PC-3 (cell line): ENCODE measurements around the gene ZNF600. TPM values are rescaled to one million over a fixed set of nuclear protein-coding genes. Genes with fewer than 3 reads are reported as not detected.
"Not testable (repeated sequence)": the region's sequence is repeated elsewhere in the genome, so short reads cannot be mapped to it uniquely, and the experiment has no call there.

Experiments
- ATAC-seq: fragments of 200-7000 bp; cut with Tn5 transposase; 2 replicates; pipeline ENCODE4 v1.9.1; 2020; ENCODE audit warnings: mild to moderate bottlenecking, moderate library complexity
- BruUV-seq: library from RNA; stranded (reverse); fragments of 400-500 nt; replicated peaks from 2 replicates; lab custom pipeline; 2021; lab: Mats Ljungman, UMichigan
- CTCF ChIA-PET: fragments of 300-600 bp; sonication (Branson Sonifier 250); formaldehyde crosslinking; loops from one replicate; lab custom pipeline; 2022; ENCODE audit warnings: antibody characterized with exemption; lab: Charles Lee
- POLR2A ChIA-PET: fragments of 300-600 bp; sonication (Branson Sonifier 250); formaldehyde crosslinking; loops from one replicate; lab custom pipeline; 2022; ENCODE audit warnings: antibody characterized with exemption; ENCODE audit not compliant: unreplicated experiment; lab: Charles Lee
- DNase-seq: peaks from one replicate; pipeline ENCODE4 v3.0.0-alpha.2; 2015
- H2AFZ ChIP-seq: fragments of 300-600 bp; sonication (generic); 2 replicates; pipeline ENCODE4 v1.6.0; 2016; ENCODE audit warnings: antibody characterized with exemption, low read length
- H3F3A ChIP-seq: fragments of 300-600 bp; sonication (generic); one replicate; pipeline ENCODE4 v1.6.0; 2017; ENCODE audit warnings: antibody characterized with exemption, low read length, control low read depth, mild to moderate bottlenecking; ENCODE audit not compliant: unreplicated experiment
- H3K27ac ChIP-seq: fragments of 300-600 bp; sonication (generic); 2 replicates; pipeline ENCODE4 v1.5.1; 2016; ENCODE audit warnings: mild to moderate bottlenecking, low read length
- H3K27me3 ChIP-seq: fragments of 300-600 bp; sonication (generic); 2 replicates; pipeline ENCODE4 v1.6.1; 2016; ENCODE audit warnings: low read length, mixed read lengths
- H3K36me3 ChIP-seq: fragments of 300-600 bp; sonication (generic); 2 replicates; pipeline ENCODE4 v1.6.1; 2016; ENCODE audit warnings: low read depth, mixed run types, low read length, mixed read lengths
- H3K4me1 ChIP-seq: fragments of 300-600 bp; sonication (generic); 2 replicates; pipeline ENCODE4 v1.5.1; 2016; ENCODE audit warnings: low read length; ENCODE audit not compliant: insufficient read depth
- H3K4me2 ChIP-seq: fragments of 300-600 bp; sonication (generic); 2 replicates; pipeline ENCODE4 v1.6.0; 2016; ENCODE audit warnings: low read length
- H3K4me3 ChIP-seq: fragments of 300-600 bp; sonication (generic); 2 replicates; pipeline ENCODE4 v1.5.1; 2016; ENCODE audit warnings: mild to moderate bottlenecking, low read length, mixed read lengths
- H3K79me2 ChIP-seq: fragments of 300-600 bp; sonication (generic); 2 replicates; pipeline ENCODE4 v1.6.1; 2017; ENCODE audit warnings: low read length, mixed read lengths
- H3K9ac ChIP-seq: fragments of 300-600 bp; sonication (generic); 2 replicates; pipeline ENCODE4 v1.6.0; 2016; ENCODE audit warnings: mild to moderate bottlenecking, low read length
- H3K9me2 ChIP-seq: fragments of 300-600 bp; sonication (generic); replicated peaks from 2 replicates; pipeline ENCODE4 v1.6.1; 2016; ENCODE audit warnings: mixed run types, low read length, mixed read lengths
- H3K9me3 ChIP-seq: fragments of 300-600 bp; sonication (generic); 2 replicates; pipeline ENCODE4 v1.6.1; 2016; ENCODE audit warnings: low read length, mixed read lengths
- H4K20me1 ChIP-seq: fragments of 300-600 bp; sonication (generic); 2 replicates; pipeline ENCODE4 v1.6.1; 2016; ENCODE audit warnings: low read length, mixed read lengths
- EZH2 ChIP-seq: fragments of 300-600 bp; sonication (generic); IDR thresholded peaks from one replicate; pipeline ENCODE4 v1.6.1; 2017; ENCODE audit warnings: antibody characterized with exemption, mild to moderate bottlenecking, low read length; ENCODE audit not compliant: unreplicated experiment
- EZH2phosphoT487 ChIP-seq: fragments of 300-600 bp; sonication (generic); IDR thresholded peaks from 2 replicates; pipeline ENCODE4 v1.6.1; 2018; ENCODE audit warnings: mild to moderate bottlenecking, antibody characterized with exemption, low read length, borderline replicate concordance
- intact Hi-C: fragments of 100-400 bp; cut with micrococcal nuclease; formaldehyde crosslinking; loops from 2 replicates; pipeline ENCODE4 v1.9.0; 2023
- total RNA-seq: library from RNA; depleted of rRNA; stranded (reverse); fragments of >200 nt; gene quantifications from 2 replicates; pipeline ENCODE4 v1.2.3, GENCODE V29; 2014
- TF ChIP-seq, protein P1 (sequence below): fragments of 300-600 bp; sonication (generic); conservative IDR thresholded peaks from 2 replicates; pipeline ENCODE4 v1.5.1; 2017; ENCODE audit warnings: antibody characterized with exemption, low read depth, mild to moderate bottlenecking, low read length

The ZNF600 gene
- total RNA-seq, 1 experiment from 2014 or later = 5.4 TPM

DNA sequence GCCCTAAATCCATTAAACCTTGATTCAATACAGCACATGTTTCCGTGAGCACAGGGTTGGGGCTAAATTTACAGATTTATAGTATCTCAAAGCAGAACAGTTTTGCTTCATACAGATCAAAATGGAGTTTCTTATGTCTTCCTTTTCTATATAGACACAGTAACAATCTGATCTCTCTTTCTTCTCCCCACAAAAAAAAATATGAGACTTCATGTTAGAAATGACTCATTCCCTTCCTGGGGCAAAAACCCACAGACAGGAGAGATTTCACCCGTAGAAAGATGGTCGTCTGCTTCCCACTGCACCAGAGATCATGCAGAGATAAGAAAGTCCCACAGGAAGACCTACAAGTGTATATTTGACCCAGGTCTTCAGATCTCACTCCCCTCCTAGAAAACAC, 44.1 kb downstream of the ZNF600 start:
- Histone ChIP-seq H3K27me3 (no peaks in the 10 kb centered on the region), H3K9me3 (peaks cover 11% of the 10 kb centered on the region; the same call in 1 of the 2 replicates), H3K9me2 (no peaks in the 10 kb centered on the region), H3K36me3 (no peaks in the 10 kb centered on the region), H2AFZ (no peak overlapping the region), H3K27ac (no peak overlapping the region), H4K20me1 (no peaks in the 10 kb centered on the region), H3K9ac (no peak overlapping the region), H3K79me2 (no peaks in the 10 kb centered on the region), H3K4me3 (no peak overlapping the region), H3K4me2 (no peak overlapping the region), H3F3A (no peaks in the 10 kb centered on the region), H3K4me1 (no peaks in the 10 kb centered on the region)
- TF ChIP-seq, protein P1, sequence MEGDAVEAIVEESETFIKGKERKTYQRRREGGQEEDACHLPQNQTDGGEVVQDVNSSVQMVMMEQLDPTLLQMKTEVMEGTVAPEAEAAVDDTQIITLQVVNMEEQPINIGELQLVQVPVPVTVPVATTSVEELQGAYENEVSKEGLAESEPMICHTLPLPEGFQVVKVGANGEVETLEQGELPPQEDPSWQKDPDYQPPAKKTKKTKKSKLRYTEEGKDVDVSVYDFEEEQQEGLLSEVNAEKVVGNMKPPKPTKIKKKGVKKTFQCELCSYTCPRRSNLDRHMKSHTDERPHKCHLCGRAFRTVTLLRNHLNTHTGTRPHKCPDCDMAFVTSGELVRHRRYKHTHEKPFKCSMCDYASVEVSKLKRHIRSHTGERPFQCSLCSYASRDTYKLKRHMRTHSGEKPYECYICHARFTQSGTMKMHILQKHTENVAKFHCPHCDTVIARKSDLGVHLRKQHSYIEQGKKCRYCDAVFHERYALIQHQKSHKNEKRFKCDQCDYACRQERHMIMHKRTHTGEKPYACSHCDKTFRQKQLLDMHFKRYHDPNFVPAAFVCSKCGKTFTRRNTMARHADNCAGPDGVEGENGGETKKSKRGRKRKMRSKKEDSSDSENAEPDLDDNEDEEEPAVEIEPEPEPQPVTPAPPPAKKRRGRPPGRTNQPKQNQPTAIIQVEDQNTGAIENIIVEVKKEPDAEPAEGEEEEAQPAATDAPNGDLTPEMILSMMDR = no peak
- TF ChIP-seq EZH2phosphoT487 = no peak
- no peak for TF ChIP-seq EZH2
- ATAC-seq (no peak), DNase-seq (no peak)
- intact Hi-C loops = no loop called here
- ChIA-PET CTCF (no interaction called here), POLR2A (no interaction called here)
- BruUV-seq = no TSS peak

DNA sequence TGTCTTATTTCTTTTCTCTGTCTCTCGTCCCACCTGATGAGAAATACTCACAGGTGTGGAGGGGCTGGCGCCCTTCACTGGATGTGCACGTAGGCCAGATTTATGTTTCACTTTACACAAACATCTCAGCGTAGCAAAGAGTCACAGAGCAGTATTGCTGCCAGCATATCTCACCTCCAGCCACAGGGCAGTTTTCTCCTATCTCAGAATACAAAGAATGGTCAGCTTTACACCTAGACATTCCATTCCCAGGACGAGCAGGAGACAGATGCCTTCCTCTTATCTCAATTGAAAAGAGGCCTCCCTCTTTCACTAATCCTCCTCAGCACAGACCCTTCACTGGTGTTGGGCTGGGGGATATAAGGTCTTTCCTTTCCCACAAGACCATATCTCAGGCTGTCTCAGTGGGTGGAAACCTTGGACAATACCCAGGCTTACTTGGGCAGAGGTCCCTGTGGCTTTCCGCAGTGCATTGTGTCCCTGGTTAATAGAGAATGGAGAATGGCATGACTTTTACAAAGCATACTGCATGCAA, 44.6 kb downstream of the ZNF600 start:
- ChIA-PET POLR2A (no interaction called here), CTCF (no interaction called here)
- no TSS peak for BruUV-seq
- Histone ChIP-seq H3K27me3 (no peaks in the 10 kb centered on the region), H3K27ac (no peak overlapping the region), H3K79me2 (no peaks in the 10 kb centered on the region), H2AFZ (no peak overlapping the region), H4K20me1 (no peaks in the 10 kb centered on the region), H3K9me2 (no peaks in the 10 kb centered on the region), H3K9me3 (peaks cover 11% of the 10 kb centered on the region; the same call in 1 of the 2 replicates), H3K4me2 (no peak overlapping the region), H3F3A (no peaks in the 10 kb centered on the region), H3K4me3 (no peak overlapping the region), H3K36me3 (no peaks in the 10 kb centered on the region), H3K9ac (no peak overlapping the region), H3K4me1 (no peaks in the 10 kb centered on the region)
- ATAC-seq (no peak), DNase-seq (no peak)
- TF ChIP-seq, protein P1 = no peak
- TF ChIP-seq EZH2 = no peak
- TF ChIP-seq EZH2phosphoT487 = no peak
- intact Hi-C loops = no loop called here

DNA sequence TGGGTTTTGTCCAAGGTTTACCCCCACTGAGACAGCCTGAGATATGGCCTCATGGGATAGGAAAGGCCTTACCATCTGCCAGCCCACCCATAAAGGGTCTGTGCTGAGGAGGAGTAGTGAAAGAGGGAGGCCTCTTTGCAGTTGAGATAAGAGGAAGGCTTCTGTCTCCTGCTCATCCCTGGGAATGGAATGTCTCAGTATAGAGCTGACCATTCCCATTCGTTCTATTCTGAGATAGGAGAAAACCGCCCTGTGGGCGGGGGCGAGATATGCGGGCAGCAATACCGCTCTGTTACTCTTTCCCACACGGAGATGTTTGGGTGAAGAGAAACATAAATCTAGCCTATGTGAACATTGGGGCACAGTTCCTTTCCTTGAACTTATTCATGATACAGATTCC, 45.2 kb downstream of the ZNF600 start:
- intact Hi-C loops, POLR2A ChIA-PET: not testable (repeated sequence)

More for the DNA sequence above, 45.2 kb downstream of the ZNF600 start:
- H4K20me1 ChIP-seq, H3K36me3 ChIP-seq, ATAC-seq, H3K27ac ChIP-seq, H3K4me2 ChIP-seq, BruUV-seq, CTCF ChIA-PET, H3K9me2 ChIP-seq, H3K9ac ChIP-seq, H3K79me2 ChIP-seq, H3K27me3 ChIP-seq, H2AFZ ChIP-seq, H3F3A ChIP-seq, DNase-seq, H3K4me3 ChIP-seq, H3K4me1 ChIP-seq: not testable (repeated sequence)
- peaks cover 11% of the 10 kb centered on the region; the same call in 1 of the 2 replicates for H3K9me3 ChIP-seq
